Kidney (tissue), 14 donors: ENCODE measurements around the gene SLC48A1. TPM values are rescaled to one million over a fixed set of nuclear protein-coding genes. Genes with fewer than 3 reads are reported as not detected.

Source experiments
- DNase-seq, 5 donors: peaks; one replicate each; pipeline ENCODE4 v3.0.0-alpha.2; 2013 to 2020
- FAIRE-seq: peaks from 2 replicates; lab custom pipeline; 2012; peaks lifted over from hg19 to GRCh38; lab: Jason Lieb, UNC
- H3K27ac ChIP-seq, 2 donors: one replicate each; pipeline ENCODE4 v1.7.0; 2013; ENCODE audit warnings: low read depth in 2 of 2, low read length in 2 of 2, inconsistent platforms in 1 of 2
- H3K27me3 ChIP-seq: one replicate; pipeline ENCODE4 v1.7.1; 2013; ENCODE audit warnings: low read length, inconsistent platforms; ENCODE audit not compliant: control insufficient read depth, insufficient read depth
- H3K36me3 ChIP-seq, 3 donors: one replicate each; pipeline versions ENCODE4 v1.7.0 to v1.7.1; 2013; ENCODE audit warnings: low read length in 3 of 3, control low read depth in 1 of 3, inconsistent platforms in 1 of 3; ENCODE audit not compliant: insufficient read depth in 3 of 3, control insufficient read depth in 2 of 3
- H3K4me1 ChIP-seq, 3 donors: one replicate each; pipeline versions ENCODE4 v1.7.0 to v1.7.1; 2013; ENCODE audit warnings: low read length in 3 of 3, inconsistent platforms in 1 of 3, low read depth in 1 of 3; ENCODE audit not compliant: control insufficient read depth in 2 of 3, insufficient read depth in 2 of 3
- H3K4me3 ChIP-seq, 3 donors: one replicate each; pipeline versions ENCODE4 v1.7.0 to v1.8.1; 2013; ENCODE audit warnings: low read length in 3 of 3, control low read depth in 1 of 3, inconsistent platforms in 1 of 3
- H3K9ac ChIP-seq, 3 donors: one replicate each; pipeline versions ENCODE4 v1.7.0 to v1.7.1; 2013; ENCODE audit warnings: low read length in 3 of 3, control low read depth in 1 of 3, inconsistent platforms in 1 of 3
- H3K9me3 ChIP-seq, 3 donors: one replicate each; pipeline versions ENCODE4 v1.7.0 to v1.7.1; 2013; ENCODE audit warnings: low read length in 3 of 3, control low read depth in 1 of 3, inconsistent platforms in 1 of 3; ENCODE audit not compliant: control insufficient read depth in 2 of 3, insufficient read depth in 1 of 3
- intact Hi-C: fragments of 100-400 bp; cut with DNase I; formaldehyde crosslinking; loops from one replicate; pipeline ENCODE4 v1.11.1; 2022
- polyA plus RNA-seq: library from polyadenylated mRNA; stranded (reverse); fragments of 350-450 nt; fragmentation: Illumina TruSeq; extraction: RNeasy Lipid Tissue Mini Kit (QIAGEN cat#74804); gene quantifications from one replicate; pipeline ENCODE4 v1.2.3, GENCODE V29; 2014; ENCODE audit warnings: low read depth, low replicate concordance; ENCODE audit not compliant: insufficient read depth
- total RNA-seq: library from RNA; stranded (reverse); fragmentation: NEBNext Ultra II Directional; extraction: Animal tissue kit (Norgen Biotek cat#: 25700); gene quantifications from one replicate; pipeline ENCODE4 v1.2.1, GENCODE V29; 2021
- TF ChIP-seq, protein P1 (sequence below): IDR thresholded peaks from 3 replicates; pipeline ENCODE4 v1.5.1; 2012; ENCODE audit warnings: mild to moderate bottlenecking, moderate library complexity, borderline replicate concordance; ENCODE audit not compliant: insufficient read depth; ENCODE audit errors: extremely low read depth
- donor health status: control.
- donor health status: control.
- donor health status: control.
- donor health status: control.
- donor health status: control.
- donor health status: DM: yes; HTN: yes; CAD: no.
- donor health status: Normal renal cell carcinoma (clear cell type).

Gene SLC48A1
- total and polyA plus RNA-seq, 2 donors from 2014 or later, result 56.9 to 69.9 TPM

DNA sequence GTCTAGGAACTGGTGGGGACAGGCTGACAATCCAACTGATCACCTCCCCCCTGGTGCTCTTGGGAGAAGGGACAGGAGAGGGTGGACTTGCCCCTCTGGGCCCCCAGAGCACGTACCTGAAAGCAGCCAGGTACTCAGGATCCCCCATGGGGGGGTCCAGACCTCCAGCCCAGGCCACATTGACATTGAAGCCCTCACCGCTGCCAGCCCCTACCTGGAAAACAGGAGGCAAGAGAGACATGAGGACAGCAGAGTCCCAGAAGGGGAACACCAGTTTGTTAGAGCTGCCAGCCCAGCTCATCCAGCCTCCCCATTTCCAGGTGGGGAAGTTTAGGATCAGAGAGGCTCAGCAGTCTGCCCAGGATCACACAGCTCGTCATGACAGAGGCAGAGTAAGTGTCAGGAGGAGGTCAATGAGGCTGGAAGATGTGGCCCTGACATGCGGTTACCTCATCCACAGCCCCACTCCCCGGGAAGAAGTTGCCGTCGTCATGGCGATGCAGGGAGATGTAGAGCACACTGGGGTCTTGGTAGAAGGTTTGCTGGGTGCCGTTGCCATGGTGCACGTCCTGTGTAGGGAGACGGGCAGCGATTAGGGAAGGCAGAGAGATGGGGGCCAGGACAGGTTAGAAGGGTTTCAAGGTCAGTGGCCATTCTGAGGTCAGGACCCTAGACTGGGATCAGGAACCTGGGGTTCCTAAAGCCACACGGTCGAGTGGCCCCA is 14.7 kb downstream of the SLC48A1 start:
- Histone ChIP-seq H3K27me3 (no peaks in the 10 kb centered on the region), H3K9ac (no peak overlapping the region), H3K27ac (no peak overlapping the region), H3K4me1 (no peaks in the 10 kb centered on the region), H3K36me3 (peaks cover 6 to 48% (median 25%) of the 10 kb centered on the region in 3 donors), H3K9me3 (no peaks in the 10 kb centered on the region), H3K4me3 (no peak overlapping the region)
- TF ChIP-seq, protein P1, sequence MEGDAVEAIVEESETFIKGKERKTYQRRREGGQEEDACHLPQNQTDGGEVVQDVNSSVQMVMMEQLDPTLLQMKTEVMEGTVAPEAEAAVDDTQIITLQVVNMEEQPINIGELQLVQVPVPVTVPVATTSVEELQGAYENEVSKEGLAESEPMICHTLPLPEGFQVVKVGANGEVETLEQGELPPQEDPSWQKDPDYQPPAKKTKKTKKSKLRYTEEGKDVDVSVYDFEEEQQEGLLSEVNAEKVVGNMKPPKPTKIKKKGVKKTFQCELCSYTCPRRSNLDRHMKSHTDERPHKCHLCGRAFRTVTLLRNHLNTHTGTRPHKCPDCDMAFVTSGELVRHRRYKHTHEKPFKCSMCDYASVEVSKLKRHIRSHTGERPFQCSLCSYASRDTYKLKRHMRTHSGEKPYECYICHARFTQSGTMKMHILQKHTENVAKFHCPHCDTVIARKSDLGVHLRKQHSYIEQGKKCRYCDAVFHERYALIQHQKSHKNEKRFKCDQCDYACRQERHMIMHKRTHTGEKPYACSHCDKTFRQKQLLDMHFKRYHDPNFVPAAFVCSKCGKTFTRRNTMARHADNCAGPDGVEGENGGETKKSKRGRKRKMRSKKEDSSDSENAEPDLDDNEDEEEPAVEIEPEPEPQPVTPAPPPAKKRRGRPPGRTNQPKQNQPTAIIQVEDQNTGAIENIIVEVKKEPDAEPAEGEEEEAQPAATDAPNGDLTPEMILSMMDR, result no peak
- no peak for FAIRE-seq
- no peak for DNase-seq
- intact Hi-C loops, result loop anchor here (10.0 kb wide), 1 partner anchor 47 kb away; no protein-coding TSS in a partner anchor

DNA sequence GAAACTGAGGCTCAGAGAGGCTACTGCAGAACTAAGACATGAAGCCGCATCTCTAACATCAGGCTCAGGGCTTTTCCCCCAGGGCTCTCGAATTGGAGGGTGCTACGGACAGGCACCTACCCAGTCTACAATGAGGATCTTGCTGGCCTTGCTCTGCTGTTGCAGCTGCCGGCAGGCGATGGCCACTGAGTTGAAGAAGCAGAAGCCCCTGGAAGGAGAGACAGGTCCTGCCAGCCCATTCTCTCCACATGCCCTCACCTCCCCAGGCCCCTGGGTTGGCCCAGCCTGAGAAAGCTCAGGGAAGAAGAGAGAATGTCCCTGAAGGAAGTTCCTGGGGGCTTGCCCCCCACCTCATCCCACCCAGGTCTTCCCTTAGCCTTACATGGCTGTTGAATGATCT is 16.1 kb downstream of the SLC48A1 start:
- H3K9me3 ChIP-seq, result no peaks in the 10 kb centered on the region
- intact Hi-C loops, result loop anchor here (10.0 kb wide), 1 partner anchor 46 kb away; no protein-coding TSS in a partner anchor
- TF ChIP-seq, protein P1, result no peak
- H3K27me3 ChIP-seq, result no peaks in the 10 kb centered on the region
- FAIRE-seq (no peak), DNase-seq (no peak)
- H3K4me3 ChIP-seq, result no peak overlapping the region
- no peak overlapping the region for H3K27ac ChIP-seq
- H3K9ac ChIP-seq, result no peak overlapping the region
- no peaks in the 10 kb centered on the region for H3K4me1 ChIP-seq
- peaks cover 6 to 46% (median 30%) of the 10 kb centered on the region in 3 donors for H3K36me3 ChIP-seq

DNA sequence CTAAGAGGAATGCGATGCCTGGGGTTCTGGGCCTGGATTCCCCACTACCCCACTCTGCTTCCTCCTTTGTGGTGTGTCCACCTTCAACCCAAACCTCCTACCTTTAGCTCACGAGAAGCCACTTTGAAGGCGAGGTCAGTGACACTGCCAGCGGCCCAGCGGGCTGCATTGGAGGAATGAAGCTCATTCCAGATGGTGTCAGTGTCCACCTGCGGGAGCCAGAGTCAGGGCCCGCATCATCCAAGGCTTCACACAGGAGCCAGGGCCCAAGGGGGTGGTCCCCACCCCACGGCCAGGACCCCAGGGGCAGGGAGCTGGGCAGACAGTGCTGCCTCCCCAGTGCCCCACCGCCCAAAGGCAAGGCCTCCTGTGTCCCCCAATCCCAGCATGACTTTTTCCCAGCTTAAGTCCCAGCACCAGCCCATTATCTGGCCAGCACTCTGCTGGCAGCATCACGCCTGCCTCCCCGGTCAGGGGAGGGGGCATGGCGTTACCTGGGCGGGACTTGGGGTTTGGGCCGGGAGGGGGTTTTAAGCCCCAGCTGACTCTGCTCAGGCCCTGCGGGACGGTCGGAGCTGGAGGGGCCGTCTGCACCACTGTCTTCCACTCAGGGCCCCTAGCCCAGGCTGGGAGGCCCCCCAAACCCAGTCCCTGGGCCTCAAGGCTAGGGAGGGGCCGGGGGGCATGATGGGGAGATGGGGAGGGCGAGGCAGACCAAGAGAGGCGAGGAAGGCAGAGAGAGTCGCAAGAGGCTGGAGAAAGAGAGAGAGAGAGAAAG is 16.9 kb downstream of the SLC48A1 start:
- FAIRE-seq, result no peak
- no peaks in the 10 kb centered on the region for H3K27me3 ChIP-seq
- no peak overlapping the region for H3K9ac ChIP-seq
- no peaks in the 10 kb centered on the region for H3K4me1 ChIP-seq
- intact Hi-C loops, result loop anchor here (10.0 kb wide), 1 partner anchor 45 kb away; no protein-coding TSS in a partner anchor
- H3K36me3 ChIP-seq, result peaks cover 9 to 50% (median 32%) of the 10 kb centered on the region in 3 donors
- no peak for DNase-seq
- H3K4me3 ChIP-seq, result no peak overlapping the region
- TF ChIP-seq, protein P1, result no peak
- no peak overlapping the region for H3K27ac ChIP-seq
- no peaks in the 10 kb centered on the region for H3K9me3 ChIP-seq
